ENCODE data around the gene VSTM2L. TPM values are rescaled to one million over a fixed set of nuclear protein-coding genes. Genes with fewer than 3 reads are reported as not detected.
A peak's percentile ranks its signal among the peaks of the same experiment; 100 is the strongest.

The VSTM2L gene
- polyA plus RNA-seq, 1 donor: 22.9 TPM

DNA sequence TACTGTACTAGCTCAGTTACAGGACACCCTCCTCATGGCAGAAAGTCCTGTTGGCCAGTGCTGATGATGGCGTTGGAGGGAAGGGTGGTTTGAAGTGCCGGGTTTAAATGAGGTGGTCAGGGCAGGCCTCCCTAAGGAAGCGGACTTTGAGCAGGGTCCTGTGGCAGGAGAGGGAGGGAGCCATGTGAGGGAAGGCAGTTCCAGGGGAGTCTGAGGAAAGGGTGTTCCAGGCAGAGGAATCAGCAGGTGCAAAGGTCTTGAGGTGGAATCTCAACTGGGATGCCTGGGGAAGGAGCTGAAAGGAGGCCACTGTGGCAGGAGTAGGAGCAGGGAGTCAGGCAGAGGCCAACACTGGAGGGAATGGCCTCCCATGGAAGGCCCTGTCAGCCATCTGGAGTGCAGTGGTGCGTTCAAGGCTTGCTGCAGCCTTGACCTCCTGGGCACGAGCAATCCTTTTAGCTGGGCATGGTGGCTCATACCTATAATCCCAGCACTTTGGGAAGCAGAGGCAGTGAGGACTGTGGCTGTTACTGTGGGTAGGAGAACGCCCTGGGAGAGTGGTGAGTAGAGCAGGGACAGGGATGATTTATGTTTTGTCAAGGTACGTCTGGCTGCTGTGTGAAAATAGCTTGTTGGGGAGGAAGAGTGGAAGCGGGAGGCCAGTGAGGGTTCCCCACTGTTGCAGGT lies 26.2 kb downstream of the VSTM2L start:
- no peak overlapping the region for H3K27ac ChIP-seq (ENCODE audit: low read length)
- H3K4me1 ChIP-seq (ENCODE audit: control insufficient read depth, insufficient read depth, low read length): no peaks in the 10 kb centered on the region
- H3K9me3 ChIP-seq (ENCODE audit: control insufficient read depth, low read depth, low read length): no peaks in the 10 kb centered on the region
- H3K27me3 ChIP-seq (ENCODE audit: control insufficient read depth, insufficient read depth, low read length): peaks cover 3% of the 10 kb centered on the region
- H3K36me3 ChIP-seq (ENCODE audit: control insufficient read depth, insufficient read depth, low read length): no peaks in the 10 kb centered on the region
- H3K4me3 ChIP-seq (ENCODE audit: low read length): no peak overlapping the region
- peak; percentile 53 to 85 for DNase-seq
- WGBS (ENCODE audit: insufficient coverage, low lambda C conversion rate): no CpG with 5 or more reads among the region's 8 CpGs

DNA sequence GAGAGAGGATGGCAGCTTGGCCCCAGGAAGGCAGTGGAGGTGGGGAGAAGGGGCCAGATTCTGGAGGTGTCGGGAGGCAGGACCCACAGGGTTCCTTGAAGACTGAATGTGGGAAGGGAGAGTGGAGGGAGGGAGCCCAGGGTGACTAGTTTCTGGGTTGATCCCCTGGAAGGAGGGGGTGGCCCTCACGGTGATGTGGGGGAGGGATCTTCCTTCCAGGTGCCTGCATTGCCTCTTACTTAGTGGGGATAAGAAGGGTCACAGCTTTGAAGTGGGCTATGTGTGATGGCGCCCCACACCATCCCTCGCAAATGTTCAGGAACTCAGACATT lies 26.7 kb downstream of the VSTM2L start:
- Histone ChIP-seq H3K4me1 (ENCODE audit: control insufficient read depth, insufficient read depth, low read length) (no peaks in the 10 kb centered on the region), H3K27me3 (ENCODE audit: control insufficient read depth, insufficient read depth, low read length) (peaks cover 3% of the 10 kb centered on the region), H3K27ac (ENCODE audit: low read length) (no peak overlapping the region), H3K4me3 (ENCODE audit: low read length) (no peak overlapping the region), H3K9me3 (ENCODE audit: control insufficient read depth, low read depth, low read length) (no peaks in the 10 kb centered on the region), H3K36me3 (ENCODE audit: control insufficient read depth, insufficient read depth, low read length) (no peaks in the 10 kb centered on the region)
- no peak for DNase-seq
- no CpG with 5 or more reads among the region's 4 CpGs for WGBS (ENCODE audit: insufficient coverage, low lambda C conversion rate)

DNA sequence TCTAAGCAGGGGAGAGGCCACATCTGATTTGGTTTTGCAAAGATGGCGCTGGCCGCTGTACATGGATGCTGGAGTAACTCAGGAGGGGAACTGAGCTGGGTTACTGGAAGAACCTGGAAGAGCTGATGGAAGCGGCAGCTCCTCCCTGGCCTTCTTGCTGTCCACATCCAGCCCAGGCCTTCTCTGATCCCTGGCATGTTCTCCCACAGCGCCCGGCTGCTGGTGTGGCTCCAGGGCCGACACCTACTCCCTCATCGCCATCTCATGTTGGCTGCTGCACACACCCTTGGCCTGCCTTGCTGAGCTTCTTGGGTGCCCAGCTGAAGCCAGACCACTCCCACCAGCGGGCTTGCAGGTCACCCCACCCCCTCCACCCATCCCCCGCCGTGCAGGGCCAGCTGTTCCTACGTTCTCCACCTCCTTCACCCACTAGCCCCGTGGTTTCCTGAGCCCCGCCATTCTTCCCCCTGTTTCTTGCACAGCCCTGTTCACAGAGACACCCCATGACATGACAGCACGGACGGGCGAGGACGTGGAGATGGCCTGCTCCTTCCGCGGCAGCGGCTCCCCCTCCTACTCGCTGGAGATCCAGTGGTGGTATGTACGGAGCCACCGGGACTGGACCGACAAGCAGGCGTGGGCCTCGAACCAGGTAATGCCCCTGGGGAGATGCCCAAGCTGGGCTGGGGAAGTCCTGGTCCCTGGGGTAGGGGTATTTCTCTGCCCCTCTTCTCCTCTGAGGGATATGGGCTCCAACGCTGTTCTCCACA lies 28.4 kb downstream of the VSTM2L start:
- Histone ChIP-seq H3K4me1 (ENCODE audit: control insufficient read depth, insufficient read depth, low read length) (no peaks in the 10 kb centered on the region), H3K36me3 (ENCODE audit: control insufficient read depth, insufficient read depth, low read length) (no peaks in the 10 kb centered on the region), H3K27ac (ENCODE audit: low read length) (no peak overlapping the region), H3K9me3 (ENCODE audit: control insufficient read depth, low read depth, low read length) (no peaks in the 10 kb centered on the region), H3K4me3 (ENCODE audit: low read length) (no peak overlapping the region), H3K27me3 (ENCODE audit: control insufficient read depth, insufficient read depth, low read length) (peaks cover 3% of the 10 kb centered on the region)
- DNase-seq: no peak
- no CpG with 5 or more reads among the region's 27 CpGs for WGBS (ENCODE audit: insufficient coverage, low lambda C conversion rate)

DNA sequence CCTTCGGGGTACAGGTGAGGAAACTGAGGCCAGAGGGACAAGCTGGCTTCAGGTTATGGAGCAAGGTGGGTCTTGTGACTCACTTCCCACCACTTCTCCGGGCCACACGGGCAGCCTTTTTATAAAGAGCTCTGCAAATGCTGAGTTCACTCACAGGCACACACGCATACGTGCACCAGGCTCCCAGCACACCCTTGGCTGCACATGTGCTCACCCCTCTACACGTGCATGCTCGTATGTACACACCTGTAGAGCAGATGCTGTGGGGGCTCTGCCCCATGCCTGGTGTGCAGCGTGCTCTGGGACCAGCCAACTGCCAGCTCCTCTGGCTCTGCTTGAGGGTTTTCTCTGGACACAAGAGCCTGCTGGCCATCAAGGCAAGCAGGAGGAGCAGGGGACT lies 29.1 kb downstream of the VSTM2L start:
- Histone ChIP-seq H3K9me3 (ENCODE audit: control insufficient read depth, low read depth, low read length) (no peaks in the 10 kb centered on the region), H3K36me3 (ENCODE audit: control insufficient read depth, insufficient read depth, low read length) (no peaks in the 10 kb centered on the region), H3K27ac (ENCODE audit: low read length) (no peak overlapping the region), H3K4me3 (ENCODE audit: low read length) (no peak overlapping the region), H3K4me1 (ENCODE audit: control insufficient read depth, insufficient read depth, low read length) (no peaks in the 10 kb centered on the region), H3K27me3 (ENCODE audit: control insufficient read depth, insufficient read depth, low read length) (peaks cover 3% of the 10 kb centered on the region)
- no peak for DNase-seq
- WGBS (ENCODE audit: insufficient coverage, low lambda C conversion rate): no CpG with 5 or more reads among the region's 8 CpGs

DNA sequence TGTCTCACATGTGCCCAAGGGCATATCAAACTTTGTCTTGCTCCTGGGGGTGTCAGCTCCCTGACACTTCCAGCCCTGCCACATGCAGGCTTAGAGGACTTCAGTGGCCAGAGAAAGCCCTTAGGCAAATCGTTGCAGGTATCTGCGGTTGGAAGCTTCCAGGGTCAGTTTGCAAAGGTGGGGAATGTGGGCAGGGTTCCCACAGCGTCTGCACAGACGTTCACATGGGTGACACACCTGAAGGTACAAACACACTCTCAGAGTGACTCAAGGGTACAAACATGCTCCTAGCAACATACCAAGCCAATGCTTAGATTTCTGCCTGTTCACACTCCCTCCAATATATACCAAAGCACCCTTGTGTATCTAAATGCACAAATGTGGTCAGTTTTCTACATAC lies 30.0 kb downstream of the VSTM2L start:
- no CpG with 5 or more reads among the region's 4 CpGs for WGBS (ENCODE audit: insufficient coverage, low lambda C conversion rate)
- H3K9me3 ChIP-seq (ENCODE audit: control insufficient read depth, low read depth, low read length): no peaks in the 10 kb centered on the region
- no peak for DNase-seq
- no peaks in the 10 kb centered on the region for H3K36me3 ChIP-seq (ENCODE audit: control insufficient read depth, insufficient read depth, low read length)
- H3K4me3 ChIP-seq (ENCODE audit: low read length): no peak overlapping the region
- peaks cover 3% of the 10 kb centered on the region for H3K27me3 ChIP-seq (ENCODE audit: control insufficient read depth, insufficient read depth, low read length)
- no peak overlapping the region for H3K27ac ChIP-seq (ENCODE audit: low read length)
- H3K4me1 ChIP-seq (ENCODE audit: control insufficient read depth, insufficient read depth, low read length): no peaks in the 10 kb centered on the region

DNA sequence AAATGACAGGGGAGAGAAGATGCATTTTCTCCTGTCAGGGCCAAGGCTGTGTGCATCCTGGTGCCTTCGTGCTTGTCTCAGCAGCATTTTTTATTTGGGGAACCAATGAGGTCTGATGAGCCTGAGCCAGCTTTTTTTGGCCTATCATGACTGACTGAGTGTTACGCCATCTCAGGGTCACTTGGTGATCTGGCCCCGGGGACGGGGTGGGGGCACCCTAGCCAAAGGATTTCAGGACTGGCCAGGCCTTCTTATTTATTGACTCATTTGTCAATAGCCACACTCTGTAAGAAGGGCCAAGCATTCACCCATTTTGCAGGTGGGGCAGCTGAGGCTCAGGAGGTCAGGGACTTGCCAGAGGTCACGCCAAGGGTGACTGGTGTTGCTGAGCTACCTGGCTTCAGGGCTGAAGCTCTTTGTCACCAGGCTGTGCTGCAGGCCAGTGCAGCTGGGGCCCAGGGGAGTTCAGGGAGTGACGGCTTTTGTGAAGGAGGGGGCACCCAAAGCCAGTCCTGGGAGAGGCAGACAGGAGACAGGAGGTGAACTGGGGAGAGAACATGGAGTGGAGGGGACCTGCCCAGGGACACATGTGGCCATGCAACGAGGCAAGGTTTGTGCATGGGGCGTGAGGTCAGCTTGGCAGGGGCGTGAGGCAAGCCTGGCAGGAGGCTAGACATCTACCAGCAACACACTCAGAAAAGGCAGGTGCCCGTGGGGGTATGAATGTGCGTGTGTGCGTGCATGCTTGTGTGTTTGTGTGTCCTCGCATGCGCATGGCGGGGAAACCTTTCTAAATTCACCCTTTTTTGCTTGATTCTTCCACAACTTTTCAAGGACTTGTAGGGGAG lies 31.1 kb downstream of the VSTM2L start:
- H3K4me1 ChIP-seq (ENCODE audit: control insufficient read depth, insufficient read depth, low read length): no peaks in the 10 kb centered on the region
- H3K36me3 ChIP-seq (ENCODE audit: control insufficient read depth, insufficient read depth, low read length): no peaks in the 10 kb centered on the region
- no peak overlapping the region for H3K4me3 ChIP-seq (ENCODE audit: low read length)
- H3K9me3 ChIP-seq (ENCODE audit: control insufficient read depth, low read depth, low read length): no peaks in the 10 kb centered on the region
- H3K27me3 ChIP-seq (ENCODE audit: control insufficient read depth, insufficient read depth, low read length): peaks cover 3% of the 10 kb centered on the region
- DNase-seq: no peak
- WGBS (ENCODE audit: insufficient coverage, low lambda C conversion rate): no CpG with 5 or more reads among the region's 15 CpGs
- H3K27ac ChIP-seq (ENCODE audit: low read length): no peak overlapping the region

DNA sequence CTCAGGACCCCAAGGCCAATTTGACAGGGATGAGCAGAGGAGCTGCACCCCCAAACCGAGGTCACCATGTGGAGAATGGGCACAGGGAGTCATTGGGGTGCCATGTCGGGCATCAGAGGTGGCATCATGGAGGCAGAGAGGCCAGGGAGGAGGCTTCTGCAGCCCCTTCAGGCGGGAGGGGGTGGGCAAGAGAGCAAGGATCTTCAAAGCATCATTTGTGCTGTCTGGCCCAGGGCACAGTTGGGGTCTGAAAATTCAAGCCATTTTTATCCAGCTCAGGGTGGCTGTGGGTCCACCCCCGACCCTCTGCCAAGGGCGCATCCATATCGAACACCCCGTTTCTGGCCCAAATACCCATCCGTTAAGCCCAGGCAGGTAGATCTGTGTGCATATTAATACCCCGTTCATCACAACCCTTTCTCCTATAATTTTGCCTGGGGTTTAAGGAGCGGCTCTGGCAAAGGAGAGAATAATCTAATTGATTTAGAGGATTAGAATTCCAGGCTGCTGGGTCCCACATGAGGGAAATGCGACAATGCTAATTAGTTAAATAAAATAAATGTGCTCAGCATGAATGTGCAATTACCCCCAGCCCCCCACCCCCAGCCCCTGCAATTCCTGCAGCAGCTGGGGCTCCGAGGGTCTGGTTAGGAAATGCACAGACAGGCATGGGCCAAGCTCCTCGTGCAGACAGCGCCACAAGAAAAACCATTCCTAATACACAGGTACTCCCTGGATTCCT lies 31.9 kb downstream of the VSTM2L start:
- Histone ChIP-seq H3K36me3 (ENCODE audit: control insufficient read depth, insufficient read depth, low read length) (no peaks in the 10 kb centered on the region), H3K27ac (ENCODE audit: low read length) (no peak overlapping the region), H3K9me3 (ENCODE audit: control insufficient read depth, low read depth, low read length) (no peaks in the 10 kb centered on the region), H3K4me3 (ENCODE audit: low read length) (no peak overlapping the region), H3K27me3 (ENCODE audit: control insufficient read depth, insufficient read depth, low read length) (peaks cover 3% of the 10 kb centered on the region), H3K4me1 (ENCODE audit: control insufficient read depth, insufficient read depth, low read length) (no peaks in the 10 kb centered on the region)
- WGBS (ENCODE audit: insufficient coverage, low lambda C conversion rate): no CpG with 5 or more reads among the region's 14 CpGs
- DNase-seq: no peak

DNA sequence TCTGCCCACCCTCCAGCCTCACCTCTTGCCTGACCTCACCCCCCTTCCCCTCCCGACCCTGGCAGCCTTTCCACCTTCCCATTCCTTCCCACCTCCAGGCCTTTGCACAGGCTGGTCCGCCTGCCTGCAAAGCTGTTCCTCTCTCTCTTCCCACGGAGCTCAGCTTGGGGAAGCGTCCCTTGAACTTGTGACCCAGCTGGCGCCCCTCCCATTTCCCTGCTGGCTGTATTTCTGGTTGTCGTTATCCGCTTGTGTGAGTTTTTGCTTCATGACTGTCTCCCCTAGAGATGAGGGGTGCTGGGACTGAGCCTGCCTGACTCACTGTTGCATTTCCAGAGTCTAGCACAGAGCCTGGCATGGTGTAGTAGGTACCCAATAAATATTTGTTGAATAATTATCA lies 32.5 kb downstream of the VSTM2L start:
- peaks cover 3% of the 10 kb centered on the region for H3K27me3 ChIP-seq (ENCODE audit: control insufficient read depth, insufficient read depth, low read length)
- no CpG with 5 or more reads among the region's 7 CpGs for WGBS (ENCODE audit: insufficient coverage, low lambda C conversion rate)
- DNase-seq: no peak

DNA sequence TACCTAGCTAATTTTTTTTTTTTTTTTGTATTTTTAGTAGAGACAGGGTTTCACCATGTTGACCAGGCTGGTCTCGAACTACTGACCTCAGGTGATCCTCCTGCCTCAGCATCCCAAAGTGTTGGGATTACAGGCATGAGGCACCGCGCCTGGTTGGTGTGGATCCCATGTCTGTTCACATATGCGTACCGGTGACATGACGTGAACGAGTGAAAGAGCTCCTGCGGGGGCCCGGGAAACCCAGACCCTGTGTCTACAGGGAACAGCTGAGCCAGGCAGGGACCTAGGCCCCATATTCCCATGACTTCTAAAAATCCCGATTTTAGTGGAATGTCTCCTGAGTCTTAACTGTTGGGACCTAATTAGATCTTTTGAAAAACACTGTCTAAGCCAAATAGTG lies 33.1 kb downstream of the VSTM2L start:
- no peak overlapping the region for H3K4me3 ChIP-seq (ENCODE audit: low read length)
- no peaks in the 10 kb centered on the region for H3K36me3 ChIP-seq (ENCODE audit: control insufficient read depth, insufficient read depth, low read length)
- H3K27ac ChIP-seq (ENCODE audit: low read length): no peak overlapping the region
- no peaks in the 10 kb centered on the region for H3K27me3 ChIP-seq (ENCODE audit: control insufficient read depth, insufficient read depth, low read length)
- no peak for DNase-seq
- H3K4me1 ChIP-seq (ENCODE audit: control insufficient read depth, insufficient read depth, low read length): no peaks in the 10 kb centered on the region
- no peaks in the 10 kb centered on the region for H3K9me3 ChIP-seq (ENCODE audit: control insufficient read depth, low read depth, low read length)
- WGBS (ENCODE audit: insufficient coverage, low lambda C conversion rate): 90% methylated on average over 2 of the region's 10 CpGs

More for the DNA sequence above, 32.5 kb downstream of the VSTM2L start:
- Histone ChIP-seq H3K27ac (ENCODE audit: low read length) (no peak overlapping the region), H3K36me3 (ENCODE audit: control insufficient read depth, insufficient read depth, low read length) (no peaks in the 10 kb centered on the region), H3K4me3 (ENCODE audit: low read length) (no peak overlapping the region), H3K4me1 (ENCODE audit: control insufficient read depth, insufficient read depth, low read length) (no peaks in the 10 kb centered on the region), H3K9me3 (ENCODE audit: control insufficient read depth, low read depth, low read length) (no peaks in the 10 kb centered on the region)

DNA sequence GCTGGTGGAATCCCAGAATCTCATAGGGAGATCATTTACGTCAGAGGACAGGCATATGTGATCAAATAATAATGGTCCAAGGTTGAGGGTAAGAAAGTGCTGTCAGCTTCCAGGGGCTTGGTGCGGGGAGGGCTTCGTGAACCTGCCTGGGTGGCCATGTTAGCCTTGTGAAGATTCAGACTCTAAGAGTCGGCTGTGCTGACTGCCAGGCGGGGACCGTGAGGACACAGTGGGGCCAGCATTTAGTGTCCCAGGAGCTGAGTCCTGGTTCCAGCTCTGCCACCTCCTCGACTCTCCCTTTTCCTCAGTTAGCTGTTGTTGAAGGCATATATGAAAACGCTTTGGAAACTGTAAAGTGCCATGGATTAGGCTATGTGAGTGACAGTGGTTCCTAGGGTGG lies 33.5 kb downstream of the VSTM2L start:
- Histone ChIP-seq H3K4me3 (ENCODE audit: low read length) (no peak overlapping the region), H3K36me3 (ENCODE audit: control insufficient read depth, insufficient read depth, low read length) (no peaks in the 10 kb centered on the region), H3K27me3 (ENCODE audit: control insufficient read depth, insufficient read depth, low read length) (no peaks in the 10 kb centered on the region), H3K9me3 (ENCODE audit: control insufficient read depth, low read depth, low read length) (no peaks in the 10 kb centered on the region), H3K4me1 (ENCODE audit: control insufficient read depth, insufficient read depth, low read length) (no peaks in the 10 kb centered on the region), H3K27ac (ENCODE audit: low read length) (no peak overlapping the region)
- no peak for DNase-seq
- 100% methylated on average over 1 of the region's 8 CpGs for WGBS (ENCODE audit: insufficient coverage, low lambda C conversion rate)

All from large intestine (tissue), 3 donors.